Fibroblast of peridontal ligament (primary cell): ENCODE results near the gene PCBP3.

Experiments used
- DNase-seq: peaks from one replicate; pipeline ENCODE4 v3.0.0-alpha.2; 2010; ENCODE audit errors: extremely low read depth

Gene PCBP3

GRCh38 chr21:45909238-45909988 is 265.9 kb downstream of the PCBP3 start:
- DNase-seq, result no peak

- no peak for DNase-seq
These were observed 266.6 kb downstream of the PCBP3 start for GRCh38 chr21:45910155-45910547.

DNA sequence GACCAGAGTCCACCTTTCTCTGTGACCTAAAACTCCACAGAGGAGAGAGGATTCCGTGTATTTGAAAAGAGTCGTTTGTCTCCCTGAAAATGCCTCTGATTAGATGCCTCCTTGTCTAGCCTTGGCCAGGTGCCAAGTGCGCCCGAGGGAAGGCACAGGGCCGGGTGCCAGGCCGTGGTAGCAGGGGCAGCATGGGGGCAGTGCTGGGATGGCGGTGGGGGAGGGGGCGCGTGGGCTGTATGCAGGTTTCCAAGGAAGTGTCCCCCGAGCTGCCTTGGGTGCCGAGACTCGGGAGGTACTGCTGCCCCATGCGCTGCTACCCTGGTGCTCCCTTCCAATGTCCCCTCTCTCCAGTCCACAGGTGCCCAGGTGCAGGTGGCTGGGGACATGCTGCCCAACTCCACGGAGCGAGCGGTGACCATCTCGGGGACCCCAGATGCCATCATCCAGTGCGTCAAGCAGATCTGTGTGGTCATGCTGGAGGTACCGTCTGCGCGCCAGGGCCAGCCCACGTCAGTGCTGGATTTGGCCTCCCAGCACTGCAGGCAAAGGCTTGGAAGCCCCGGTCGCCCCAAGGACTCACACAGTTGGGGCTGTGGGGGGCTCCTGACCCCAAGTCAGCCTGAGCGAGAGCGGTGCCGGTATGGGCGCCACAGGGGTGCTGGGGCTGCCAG is 267.2 kb downstream of the PCBP3 start:
- DNase-seq, result no peak

DNA sequence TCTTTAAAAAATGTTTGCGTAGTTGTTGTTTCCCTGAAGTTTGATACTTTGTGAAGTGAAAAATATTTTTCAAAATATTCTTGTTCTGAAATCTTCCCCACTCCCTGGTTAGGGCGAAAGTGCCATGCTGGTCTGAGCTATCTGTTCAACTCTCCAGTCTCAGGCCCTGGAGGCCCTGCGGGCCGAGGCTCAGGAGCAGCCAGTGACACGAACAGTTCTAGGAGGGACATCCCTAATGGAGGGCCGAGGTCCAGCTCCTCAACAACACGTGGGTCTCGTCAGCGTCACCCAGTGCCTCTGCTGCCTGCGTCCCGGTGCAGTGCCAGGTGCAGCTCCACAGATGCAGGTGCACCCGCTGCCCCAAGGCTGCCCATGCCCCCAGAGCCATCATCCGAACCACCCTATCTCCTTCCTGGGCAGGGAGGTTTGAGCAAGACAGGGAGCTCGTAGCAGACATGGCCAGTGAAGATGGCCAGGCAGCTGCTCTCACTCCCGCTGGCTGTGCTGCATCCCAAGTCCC is 268.3 kb downstream of the PCBP3 start:
- no peak for DNase-seq

DNA sequence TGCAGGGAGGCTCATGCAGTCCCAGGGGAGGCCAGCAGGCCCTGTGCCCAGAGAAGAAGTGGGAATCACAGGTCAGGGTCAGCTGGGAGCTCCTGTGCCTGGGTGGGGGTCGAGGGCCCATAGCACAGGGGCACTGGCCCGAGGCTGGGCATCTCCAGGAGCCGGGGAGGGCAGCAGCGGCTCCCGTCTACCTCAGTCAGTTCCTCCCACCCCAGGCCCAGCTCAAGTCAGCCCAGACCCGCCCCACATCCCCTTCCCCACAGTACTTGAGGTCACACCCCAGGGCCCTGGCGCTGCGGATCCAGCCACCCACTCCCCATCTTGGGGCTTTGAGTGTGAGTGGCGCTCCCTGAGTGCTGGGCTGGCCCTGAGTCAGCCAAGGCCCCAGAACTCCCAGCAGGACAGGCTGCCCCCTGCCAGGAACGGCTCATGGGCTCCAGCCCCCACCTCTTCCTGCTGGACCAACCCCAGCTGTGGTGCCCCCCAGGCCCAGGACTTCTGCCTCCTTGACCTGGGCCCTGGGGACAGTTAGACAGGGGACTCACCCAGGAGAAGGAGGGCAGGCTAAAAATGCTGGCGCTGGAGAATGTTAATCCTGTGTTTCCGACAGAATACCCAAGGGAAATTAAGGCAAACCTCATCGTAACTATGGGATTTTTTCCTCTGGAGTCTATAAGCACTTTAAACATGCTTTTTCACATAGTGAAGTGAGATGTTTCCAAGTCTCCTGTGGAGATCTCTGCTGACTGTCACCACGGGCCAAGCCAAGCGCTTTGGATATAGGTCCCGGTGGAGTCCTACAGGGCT is 269.3 kb downstream of the PCBP3 start:
- peak; percentile 39 for DNase-seq

- DNase-seq, result no peak
These were observed 269.9 kb downstream of the PCBP3 start for GRCh38 chr21:45913418-45913765.

DNA sequence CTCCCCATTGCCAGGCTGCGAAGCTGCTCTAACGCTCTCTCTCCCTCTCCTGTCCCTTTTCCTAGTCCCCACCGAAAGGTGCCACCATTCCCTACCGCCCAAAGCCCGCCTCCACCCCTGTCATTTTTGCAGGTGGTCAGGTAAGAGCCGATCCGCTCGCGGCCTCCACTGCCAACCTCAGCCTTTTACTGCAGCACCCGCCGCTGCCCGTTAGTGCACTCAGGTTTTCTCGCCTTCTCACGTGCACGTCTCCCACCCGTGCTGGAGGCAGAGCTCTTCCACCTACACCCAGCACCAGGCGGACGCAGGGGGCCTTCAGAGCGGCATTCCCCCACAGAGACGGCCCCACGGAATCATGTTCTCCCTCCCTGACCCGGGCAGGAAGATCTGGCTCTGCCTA is 270.4 kb downstream of the PCBP3 start:
- DNase-seq, result no peak

- DNase-seq, result no peak
These were observed 270.9 kb downstream of the PCBP3 start for GRCh38 chr21:45914321-45914845.

DNA sequence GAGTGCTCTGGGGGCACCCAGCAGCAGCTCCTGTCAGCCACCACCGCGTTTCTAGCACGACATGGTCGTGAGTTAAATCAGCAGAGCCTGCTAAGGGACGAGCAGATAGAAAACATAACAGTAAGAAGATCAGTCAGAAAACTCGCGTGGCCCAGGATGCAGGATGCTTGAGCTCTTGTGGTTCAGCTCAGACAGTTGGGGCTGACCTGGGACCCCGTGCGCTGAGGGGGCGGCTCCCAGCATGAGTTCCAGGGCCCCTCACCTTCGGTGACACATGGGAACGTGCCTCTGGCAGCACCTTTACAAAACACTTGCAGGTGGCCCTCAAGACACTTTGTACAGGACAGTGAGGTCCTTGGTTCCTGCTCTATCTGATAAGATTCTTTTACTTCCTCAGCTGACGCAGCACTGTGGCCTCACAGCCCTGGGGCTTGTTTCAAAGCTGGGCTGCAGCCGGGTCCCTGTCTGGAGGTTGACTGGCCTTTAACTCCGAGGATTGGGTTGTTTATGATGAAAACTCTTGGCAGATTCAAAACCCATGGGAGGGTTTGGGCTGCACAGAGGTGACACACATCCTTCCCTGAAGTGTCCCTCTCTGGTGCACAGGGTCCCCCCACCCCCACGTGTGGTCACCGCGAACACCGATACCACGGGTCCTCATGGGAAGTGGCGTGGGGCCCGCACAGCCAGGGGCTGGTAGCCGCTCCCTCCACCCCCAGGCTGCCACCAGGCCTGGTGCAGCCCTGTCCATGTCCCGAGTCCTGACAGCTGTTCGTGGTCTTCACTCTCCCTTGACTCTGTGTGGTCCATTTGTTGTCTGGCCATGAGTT is 272.7 kb downstream of the PCBP3 start:
- no peak for DNase-seq

DNA sequence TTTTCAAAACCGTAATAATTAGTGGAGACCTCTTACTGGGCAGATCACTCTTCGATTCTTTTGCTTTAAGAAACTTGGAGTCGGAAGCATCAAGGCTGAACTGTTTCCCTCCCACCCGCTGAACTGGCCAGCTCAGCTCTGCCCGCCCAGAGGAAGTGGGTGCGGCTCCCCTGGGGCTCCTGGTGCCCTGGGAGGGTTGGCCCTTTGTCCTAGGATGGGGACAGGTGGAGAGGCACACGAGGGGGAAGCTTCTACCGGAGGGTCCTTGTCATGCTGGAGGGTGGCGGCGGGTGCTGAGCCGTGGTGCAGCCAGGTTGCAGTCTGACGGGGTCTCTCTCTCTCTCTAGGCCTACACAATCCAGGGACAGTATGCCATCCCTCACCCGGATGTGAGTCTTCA is 273.7 kb downstream of the PCBP3 start:
- no peak for DNase-seq

- no peak for DNase-seq
These were observed 274.5 kb downstream of the PCBP3 start for GRCh38 chr21:45918011-45918410.

- DNase-seq, result no peak
These were observed 275.4 kb downstream of the PCBP3 start for GRCh38 chr21:45918835-45919447.

DNA sequence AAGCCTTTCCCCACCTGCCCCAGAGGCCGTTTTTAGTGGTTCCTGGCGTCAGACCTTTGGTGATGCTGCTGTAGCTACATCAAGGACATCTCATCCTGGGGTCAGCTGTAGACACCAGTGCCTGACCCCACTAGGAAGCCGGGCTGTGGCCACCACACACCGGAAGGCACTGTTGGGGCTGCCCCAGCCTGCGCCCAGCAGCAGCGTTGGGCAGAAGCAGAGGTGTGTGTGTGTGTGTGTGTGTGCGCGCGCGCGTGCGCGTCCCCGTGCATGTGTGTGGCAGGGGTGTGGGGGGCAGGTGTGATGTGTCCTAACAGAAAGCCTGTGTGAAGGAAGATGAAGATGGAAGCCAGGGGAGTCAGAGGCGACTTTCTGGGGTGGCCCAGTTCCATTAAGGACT is 276.1 kb downstream of the PCBP3 start:
- no peak for DNase-seq

- peak; percentile 59 for DNase-seq
These were observed 277.5 kb downstream of the PCBP3 start for GRCh38 chr21:45920824-45921600.

- DNase-seq, result no peak
These were observed 278.4 kb downstream of the PCBP3 start for GRCh38 chr21:45921917-45922316.

GRCh38 chr21:45922648-45923047 is 279.1 kb downstream of the PCBP3 start:
- DNase-seq, result no peak

- DNase-seq, result peak; percentile 79
These were observed 279.6 kb downstream of the PCBP3 start for GRCh38 chr21:45923146-45923545.

- DNase-seq, result peak; percentile 26
These were observed 282.8 kb downstream of the PCBP3 start for GRCh38 chr21:45926281-45926680.

- DNase-seq, result no peak
These were observed 283.5 kb downstream of the PCBP3 start for GRCh38 chr21:45927032-45927431.
